HG03039 (cell line): Measurements from ENCODE around the gene GPR137B.
"Not testable (repeated sequence)": the region's sequence is repeated elsewhere in the genome, so short reads cannot be mapped to it uniquely, and the experiment has no call there.

ENCODE experiments used
- ATAC-seq: cut with Tn5 transposase; IDR thresholded peaks from one replicate; pipeline ENCODE4 v1.9.1; 2021; ENCODE audit warnings: mild to moderate bottlenecking, moderate library complexity; ENCODE audit not compliant: unreplicated experiment

GPR137B gene

GRCh38 chr1:236143104-236143948, 987 bp downstream of the GPR137B start:
- ATAC-seq = no peak

- ATAC-seq = no peak
Measured at GRCh38 chr1:236144033-236144432, 1.7 kb downstream of the GPR137B start.

- ATAC-seq = no peak
Measured at GRCh38 chr1:236144446-236145150, 2.3 kb downstream of the GPR137B start.

- no peak for ATAC-seq
Measured at GRCh38 chr1:236147068-236147467, 4.7 kb downstream of the GPR137B start.

- ATAC-seq = no peak
Measured at GRCh38 chr1:236147521-236148469, 5.5 kb downstream of the GPR137B start.

GRCh38 chr1:236148470-236148845, 6.1 kb downstream of the GPR137B start:
- ATAC-seq = no peak

- ATAC-seq = no peak
Measured at GRCh38 chr1:236149003-236149595, 6.8 kb downstream of the GPR137B start.

GRCh38 chr1:236149696-236150228, 7.4 kb downstream of the GPR137B start:
- ATAC-seq = no peak

- ATAC-seq = no peak
Measured at GRCh38 chr1:236150311-236150955, 8.1 kb downstream of the GPR137B start.

GRCh38 chr1:236150986-236151385, 8.6 kb downstream of the GPR137B start:
- ATAC-seq = no peak

GRCh38 chr1:236151739-236152424, 9.5 kb downstream of the GPR137B start:
- no peak for ATAC-seq

- no peak for ATAC-seq
Measured at GRCh38 chr1:236154126-236154525, 11.8 kb downstream of the GPR137B start.

GRCh38 chr1:236154671-236155398, 12.5 kb downstream of the GPR137B start:
- no peak for ATAC-seq

GRCh38 chr1:236155399-236155767, 13.0 kb downstream of the GPR137B start:
- no peak for ATAC-seq

- no peak for ATAC-seq
Measured at GRCh38 chr1:236155841-236156503, 13.6 kb downstream of the GPR137B start.

GRCh38 chr1:236156512-236157208, 14.3 kb downstream of the GPR137B start:
- ATAC-seq = peak; percentile 74

- not testable (repeated sequence) for ATAC-seq
Measured at GRCh38 chr1:236158072-236158471, 15.7 kb downstream of the GPR137B start.

GRCh38 chr1:236158719-236159118, 16.4 kb downstream of the GPR137B start:
- no peak for ATAC-seq
